GM11168 (cell line): ENCODE measurements around the gene SMG6.

Experiments used
- in situ Hi-C: fragments of 300-500 bp; cut with MboI; formaldehyde crosslinking; loops from one replicate; pipeline ENCODE4 v1.12.0; 2022; ENCODE audit warnings: low sequenced_read_pairs; ENCODE audit not compliant: unreplicated experiment

SMG6 gene

DNA sequence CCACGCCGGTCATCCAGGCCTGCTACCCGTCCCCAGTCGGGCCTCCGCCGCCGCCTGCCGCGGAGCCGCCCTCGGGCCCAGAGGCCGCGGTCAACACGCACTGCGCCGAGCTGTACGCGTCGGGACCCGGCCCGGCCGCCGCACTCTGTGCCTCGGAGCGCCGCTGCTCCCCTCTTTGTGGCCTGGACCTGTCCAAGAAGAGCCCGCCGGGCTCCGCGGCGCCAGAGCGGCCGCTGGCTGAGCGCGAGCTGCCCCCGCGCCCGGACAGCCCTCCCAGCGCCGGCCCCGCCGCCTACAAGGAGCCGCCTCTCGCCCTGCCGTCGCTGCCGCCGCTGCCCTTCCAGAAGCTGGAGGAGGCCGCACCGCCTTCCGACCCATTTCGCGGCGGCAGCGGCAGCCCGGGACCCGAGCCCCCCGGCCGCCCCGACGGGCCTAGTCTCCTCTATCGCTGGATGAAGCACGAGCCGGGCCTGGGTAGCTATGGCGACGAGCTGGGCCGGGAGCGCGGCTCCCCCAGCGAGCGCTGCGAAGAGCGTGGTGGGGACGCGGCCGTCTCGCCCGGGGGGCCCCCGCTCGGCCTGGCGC is 246.3 kb downstream of the SMG6 start:
- in situ Hi-C loops: no loop called here

GRCh38 chr17:2056206-2057174 is 247.1 kb downstream of the SMG6 start:
- in situ Hi-C loops: no loop called here

- in situ Hi-C loops: no loop called here
Measured at GRCh38 chr17:2055292-2056205, 248.0 kb downstream of the SMG6 start.

- in situ Hi-C loops: no loop called here
Measured at GRCh38 chr17:2054512-2055291, 248.9 kb downstream of the SMG6 start, which contains the start of gene HIC1. Gene HIC1 (plus strand): TSS chr17:2055103. CDS start chr17:2056691, 1,588 bp downstream.

DNA sequence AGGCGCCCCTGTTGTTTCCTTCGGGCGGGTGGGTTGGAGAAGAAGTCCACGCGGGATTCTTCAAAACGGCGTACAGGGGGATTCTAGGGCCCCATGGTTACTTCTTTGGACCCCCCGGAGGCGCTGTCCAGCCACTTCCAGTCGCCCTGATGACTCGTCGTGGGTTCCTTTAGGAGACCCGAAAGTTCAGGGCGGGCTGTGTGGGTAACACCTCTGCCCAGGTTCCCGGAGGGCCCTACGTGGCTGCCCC is 249.4 kb downstream of the SMG6 start:
- in situ Hi-C loops: no loop called here

DNA sequence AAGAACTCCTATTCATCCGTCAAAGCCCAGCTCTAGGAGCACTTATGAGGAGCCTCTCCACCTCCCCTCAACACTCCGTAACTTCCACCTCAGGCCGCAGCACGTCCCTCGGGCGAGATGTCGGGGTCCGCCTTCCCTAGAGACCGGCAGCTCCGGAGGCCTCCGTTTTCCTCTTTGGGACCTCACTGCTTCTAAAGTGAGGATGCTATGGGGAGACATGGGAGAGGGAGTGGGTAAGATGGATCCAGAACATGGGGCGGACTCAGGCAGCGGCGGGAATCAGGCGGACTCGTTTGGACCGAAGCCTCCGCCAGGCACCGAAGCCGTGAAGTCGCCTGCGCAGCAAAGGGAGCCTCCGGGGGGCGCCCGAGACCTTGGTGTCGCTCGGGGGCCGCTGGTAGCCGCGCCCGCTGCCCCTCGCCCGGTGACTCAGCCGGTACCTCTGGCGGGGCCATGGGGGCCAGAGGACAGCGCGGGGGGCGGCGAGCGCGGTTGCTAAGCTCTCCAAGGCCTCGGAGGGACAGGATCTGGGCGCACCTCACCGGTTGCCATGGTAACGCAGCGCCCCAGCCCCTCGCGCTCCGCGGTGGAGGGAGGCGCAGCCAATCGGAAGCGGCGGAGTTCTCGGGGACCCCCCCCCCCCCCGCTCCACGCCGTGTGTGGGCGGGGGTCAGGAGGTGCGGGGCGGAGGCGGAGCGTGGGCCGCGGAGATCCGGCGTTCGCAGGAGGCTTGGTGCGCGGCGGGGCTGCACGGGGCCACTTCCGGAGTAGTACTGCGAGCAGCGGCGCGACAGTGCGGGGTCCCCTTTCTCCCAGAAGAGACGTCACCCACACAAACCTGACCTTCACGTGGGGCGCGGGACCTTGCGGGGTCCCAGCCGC is 250.0 kb downstream of the SMG6 start:
- in situ Hi-C loops: no loop called here

DNA sequence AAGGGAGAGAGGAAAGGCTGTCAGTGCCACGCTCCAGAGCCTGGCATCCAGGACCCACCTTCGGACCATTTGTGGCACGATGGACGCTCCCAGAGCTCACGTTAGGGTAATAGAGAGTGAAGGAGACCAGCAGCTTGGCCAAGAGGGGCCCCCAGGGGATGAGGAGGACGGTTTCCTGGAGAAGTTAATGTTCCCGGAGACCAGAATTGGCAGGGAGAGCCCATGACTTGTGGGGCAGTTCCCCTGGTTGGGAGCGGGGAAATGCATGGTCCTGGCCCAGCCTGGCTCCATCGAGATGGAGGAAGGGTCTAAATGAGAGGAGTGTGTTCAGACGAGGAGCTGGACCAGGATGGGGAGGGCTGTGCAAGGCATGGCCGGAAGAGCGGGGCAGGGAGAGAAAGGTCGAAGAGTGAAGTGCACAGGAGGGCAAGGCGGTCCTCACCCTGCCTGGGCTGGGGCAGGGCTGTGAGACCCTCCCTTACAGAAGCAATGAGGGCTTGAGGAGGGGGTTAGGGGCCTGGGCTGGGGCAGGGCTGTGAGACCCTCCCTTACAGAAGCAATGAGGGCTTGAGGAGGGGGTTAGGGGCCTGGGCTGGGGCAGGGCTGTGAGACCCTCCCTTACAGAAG is 251.5 kb downstream of the SMG6 start:
- in situ Hi-C loops: no loop called here

DNA sequence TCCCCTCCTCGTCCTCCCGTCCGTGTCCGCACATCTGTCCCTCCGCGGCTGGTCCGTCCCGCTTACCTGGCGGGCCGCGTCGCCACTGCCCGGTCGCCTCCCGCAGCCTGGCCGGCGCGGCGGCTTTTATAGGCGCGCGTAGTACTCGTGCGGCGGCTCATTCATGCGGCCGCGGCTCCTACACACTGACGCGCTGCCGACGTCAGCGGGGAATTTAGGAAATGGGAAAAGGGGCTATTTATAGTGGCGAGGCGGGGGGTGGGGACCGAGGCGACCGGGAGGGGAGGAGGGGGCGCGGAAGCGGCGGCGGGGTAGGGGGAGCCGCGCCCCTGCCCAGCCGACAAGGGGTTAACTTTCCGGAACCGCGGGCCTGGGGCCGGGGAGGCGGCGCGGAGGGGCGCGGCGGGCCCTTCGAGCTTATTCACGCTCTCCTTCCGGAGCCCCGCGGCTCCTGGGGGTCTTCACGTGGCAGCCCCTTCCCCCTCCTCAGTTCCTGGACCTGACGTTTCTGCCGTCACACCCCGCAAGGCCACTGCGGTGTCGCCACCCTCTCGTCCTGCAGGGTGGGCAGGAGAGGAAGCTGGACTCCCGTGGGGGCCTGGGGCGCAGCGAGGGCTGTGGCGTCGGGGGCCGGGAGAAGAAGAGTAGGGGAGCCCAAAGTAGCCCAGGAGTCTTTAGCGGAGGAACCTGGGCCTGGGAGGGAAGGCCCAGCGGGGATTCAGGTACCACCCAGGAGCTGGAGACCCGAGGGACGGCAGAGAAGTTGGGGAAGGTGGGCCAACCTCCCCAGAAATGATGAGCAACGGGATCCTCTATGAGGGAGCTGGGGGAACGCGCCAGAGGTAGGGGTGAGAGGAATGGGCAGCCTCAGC is 252.3 kb downstream of the SMG6 start:
- in situ Hi-C loops: no loop called here

DNA sequence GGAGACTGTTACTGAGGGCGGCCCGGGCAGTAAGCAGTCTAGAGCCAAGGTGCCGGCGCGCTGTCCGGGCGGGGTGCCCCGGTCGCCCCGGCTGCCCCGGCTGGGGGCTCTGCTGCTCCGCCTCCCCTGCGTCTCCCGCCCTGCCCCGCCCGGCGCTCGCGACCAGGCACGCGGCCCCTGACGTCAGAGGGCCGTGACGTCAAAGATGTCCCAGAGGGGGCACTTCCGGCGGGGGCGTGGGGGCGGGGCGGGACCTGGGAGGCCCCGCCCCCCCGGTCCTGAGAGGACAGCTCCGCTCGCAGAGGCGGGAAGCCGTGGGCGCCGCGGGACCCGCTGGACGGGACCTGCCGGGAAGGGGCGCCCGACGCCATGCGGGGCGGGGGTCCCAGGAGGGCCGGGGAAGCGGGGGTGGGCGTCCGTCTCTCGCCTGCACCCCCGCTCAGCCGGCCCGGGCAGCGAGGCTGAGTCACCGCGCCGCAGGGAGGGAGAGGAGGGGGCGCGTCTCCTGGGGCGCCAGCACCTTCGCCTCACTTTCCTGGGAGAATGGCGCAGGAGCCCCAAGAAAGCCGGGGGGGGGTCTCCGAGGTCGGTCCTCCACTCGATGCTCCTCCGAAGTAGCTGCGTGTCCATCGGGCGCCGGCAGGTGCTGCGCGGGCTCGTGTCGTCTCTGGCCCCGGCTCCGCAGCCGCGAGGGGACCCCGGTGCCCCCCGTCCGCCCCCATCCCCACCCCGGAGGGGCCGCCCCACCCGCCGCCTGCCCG is 253.1 kb downstream of the SMG6 start:
- in situ Hi-C loops: no loop called here

DNA sequence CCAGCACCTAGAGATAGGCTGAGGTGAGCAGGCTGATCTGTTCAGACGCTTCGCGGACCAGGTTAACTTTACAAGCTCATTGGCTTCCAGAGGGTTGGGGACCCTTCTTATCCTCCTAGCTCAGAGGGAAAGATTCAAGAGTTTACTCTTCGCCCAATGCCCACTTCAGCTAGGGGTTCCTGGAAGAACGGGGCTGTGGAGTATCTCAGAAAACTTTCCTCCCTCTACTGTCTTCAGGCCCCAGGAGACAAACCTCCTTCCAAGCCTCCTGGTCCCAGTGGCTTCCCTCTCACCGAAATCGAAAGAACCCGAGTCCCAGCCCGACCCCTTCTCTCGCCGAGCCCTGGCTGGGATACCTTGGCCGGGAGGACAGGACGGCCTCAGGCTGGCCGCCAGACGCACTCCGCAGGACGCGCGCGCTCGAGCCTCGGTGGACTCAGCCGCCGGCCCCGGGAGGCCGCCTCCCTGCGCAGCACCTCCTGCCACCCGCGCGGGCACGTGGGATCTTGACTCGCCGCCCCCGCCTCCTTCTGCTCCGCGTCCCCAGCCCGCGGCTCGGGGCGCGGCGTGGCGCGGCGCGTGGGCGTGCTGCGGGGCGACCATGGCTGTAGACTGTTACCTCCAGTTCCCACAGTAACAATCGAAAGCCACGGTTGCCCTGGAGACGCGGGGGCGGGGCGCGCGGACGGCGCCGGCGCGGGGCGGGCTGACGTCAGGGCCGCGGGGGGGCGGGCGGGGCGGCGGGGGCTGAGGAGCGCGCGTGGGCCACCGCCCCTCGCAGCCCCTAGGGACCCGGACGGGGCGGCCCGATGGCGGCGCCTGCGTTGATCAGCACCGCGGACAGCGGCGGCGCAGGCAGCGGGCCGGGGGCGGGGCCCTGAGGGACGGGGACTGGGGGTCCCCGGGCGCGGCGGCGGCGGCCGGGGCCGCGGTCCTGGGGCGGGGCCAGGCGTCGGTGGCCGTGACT is 254.0 kb downstream of the SMG6 start:
- in situ Hi-C loops: no loop called here

- in situ Hi-C loops: no loop called here
Measured at GRCh38 chr17:2048805-2049204, 254.8 kb downstream of the SMG6 start.

DNA sequence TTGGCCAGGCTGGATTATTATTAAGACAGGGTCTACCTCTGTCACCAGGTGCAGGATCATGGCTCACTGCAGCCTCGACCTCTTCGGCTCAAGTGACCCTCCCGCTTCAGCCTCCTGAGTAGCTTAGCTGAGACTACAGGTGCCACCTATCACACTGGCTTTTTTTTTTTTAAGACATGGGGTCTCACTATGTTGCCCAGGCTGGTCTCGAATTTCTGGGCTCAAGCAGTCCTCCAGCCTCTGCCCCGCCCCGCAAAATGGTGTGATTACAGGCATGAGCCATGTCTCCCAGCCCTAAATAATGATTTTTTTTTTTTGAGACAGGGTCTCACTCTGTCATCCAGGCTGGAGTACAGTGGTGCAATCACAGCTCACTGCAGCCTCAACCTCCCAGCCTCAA is 256.0 kb downstream of the SMG6 start:
- in situ Hi-C loops: no loop called here

DNA sequence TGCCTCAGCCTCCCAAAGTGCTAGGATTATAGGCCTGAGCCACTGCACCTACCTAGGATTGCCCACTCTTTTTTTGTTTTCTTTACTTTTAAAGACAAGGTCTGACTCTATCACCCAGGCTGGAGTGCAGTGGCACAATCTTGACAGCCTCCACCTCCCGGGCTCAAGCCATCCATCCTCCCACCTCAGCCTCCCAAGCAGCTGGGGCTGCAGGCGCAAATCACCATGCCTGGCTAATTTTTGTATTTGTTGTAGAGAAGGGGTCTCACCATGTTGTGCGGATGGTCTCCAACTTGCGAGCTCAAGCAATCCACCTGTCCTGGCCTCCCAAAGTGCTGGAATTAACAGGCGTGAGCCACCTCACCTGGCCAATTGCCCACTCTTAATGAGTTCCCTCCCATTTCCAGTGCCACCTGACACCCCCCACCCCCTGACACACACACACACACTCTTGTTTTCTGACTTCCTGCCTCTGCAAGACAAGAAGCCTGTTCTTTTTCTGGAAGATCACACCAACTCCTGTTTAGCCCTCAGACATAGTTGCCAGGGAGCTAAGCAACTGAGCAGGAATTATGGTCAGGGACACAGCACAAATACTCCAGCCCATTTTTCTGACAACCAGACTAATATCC is 259.2 kb downstream of the SMG6 start:
- in situ Hi-C loops: no loop called here

DNA sequence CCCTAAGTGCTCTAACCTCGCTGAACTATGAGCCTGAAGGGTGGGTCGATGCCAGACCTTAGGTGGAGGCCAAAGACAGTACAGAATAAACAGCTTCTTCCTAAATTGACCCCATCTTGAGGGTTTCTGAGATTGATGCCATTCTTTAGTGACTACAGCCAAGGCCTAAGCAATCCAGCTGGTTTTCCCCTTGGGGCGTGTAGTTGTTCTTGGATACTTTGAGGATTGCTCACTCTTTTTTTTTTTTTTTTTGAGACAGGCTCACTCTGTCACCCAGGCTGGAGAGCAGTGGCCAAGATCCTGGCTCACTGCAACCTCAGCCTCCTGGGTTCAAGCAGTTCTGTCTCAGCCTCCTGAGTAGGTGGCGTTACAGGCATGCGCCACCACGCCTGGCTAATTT is 259.8 kb downstream of the SMG6 start:
- in situ Hi-C loops: no loop called here

DNA sequence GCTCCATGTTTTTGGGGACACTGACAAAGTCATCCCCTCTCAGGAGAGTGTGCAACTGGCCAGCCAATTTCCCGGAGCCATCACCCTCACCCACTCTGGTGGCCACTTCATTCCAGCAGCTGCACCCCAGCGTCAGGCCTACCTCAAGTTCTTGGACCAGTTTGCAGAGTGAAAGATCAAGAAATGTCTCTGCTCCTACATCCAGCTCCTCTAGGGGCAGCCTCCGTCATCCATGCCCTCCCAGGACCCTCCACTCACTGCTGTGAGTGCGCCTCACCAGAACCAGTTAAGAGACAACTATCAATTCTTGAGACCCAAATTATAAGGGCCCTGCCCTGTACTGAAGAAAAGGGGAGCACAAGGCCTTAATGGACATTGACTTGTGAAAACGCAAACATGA is 260.7 kb downstream of the SMG6 start:
- in situ Hi-C loops: no loop called here
